ENCODE measurements around the gene RGS9.

GRCh38 chr17:65229621-65229995 lies 92.4 kb downstream of the RGS9 start:
- no peak for TF ChIP-seq CTCF (IDR thresholded peaks at IDR 0.05)
- TF ChIP-seq POLR2AphosphoS5 (IDR thresholded peaks at IDR 0.05): no peak
- no peak for TF ChIP-seq POLR2A (IDR thresholded peaks at IDR 0.05)
- TF ChIP-seq EP300 (IDR thresholded peaks at IDR 0.05): no peak

Measured in stomach (tissue), 4 donors.